Gastroesophageal sphincter (tissue), 3 donors: ENCODE results near the gene NKD1.

Experiments used
- CTCF ChIP-seq, 4 experiments: fragments of 200-600 bp in 2 of 4; fragments of 450-650 bp in 2 of 4; sonication (generic) in 1 of 4; IDR thresholded peaks; one replicate each; pipeline ENCODE4 v1.5.1; 2017 to 2019; ENCODE audit warnings: antibody characterized with exemption in 4 of 4, mild to moderate bottlenecking in 2 of 4, moderate library complexity in 2 of 4
- POLR2AphosphoS5 ChIP-seq: sonication (generic); formaldehyde crosslinking; IDR thresholded peaks from one replicate; pipeline ENCODE4 v1.6.1; 2017; ENCODE audit warnings: antibody characterized with exemption

- no peak for TF ChIP-seq CTCF (IDR thresholded peaks at IDR 0.05)
- no peak for TF ChIP-seq POLR2AphosphoS5
Measured at GRCh38 chr16:50602531-50603205, 54.5 kb downstream of the NKD1 start.
